IPS-20b (cell line): ENCODE measurements around the gene KATNB1.
"Not testable (repeated sequence)": the region's sequence is repeated elsewhere in the genome, so short reads cannot be mapped to it uniquely, and the experiment has no call there.

ENCODE experiments used
- H3K27ac ChIP-seq: one replicate; pipeline ENCODE4 v1.5.1; 2013; ENCODE audit warnings: low read length
- H3K27me3 ChIP-seq: 2 replicates; pipeline ENCODE4 v1.6.1; 2013; ENCODE audit warnings: mild to moderate bottlenecking, low read length, inconsistent platforms; ENCODE audit not compliant: insufficient read depth
- H3K36me3 ChIP-seq: 2 replicates; pipeline ENCODE4 v1.6.1; 2013; ENCODE audit warnings: low read depth, mild to moderate bottlenecking, inconsistent platforms, low read length, moderate library complexity; ENCODE audit not compliant: insufficient read depth
- H3K4me1 ChIP-seq: 2 replicates; pipeline ENCODE4 v1.6.1; 2013; ENCODE audit warnings: mild to moderate bottlenecking, control low read depth, inconsistent platforms, low read length, moderate library complexity; ENCODE audit not compliant: insufficient read depth
- H3K4me3 ChIP-seq: 2 replicates; pipeline ENCODE4 v1.5.1; 2013; ENCODE audit warnings: mild to moderate bottlenecking, low read length, inconsistent platforms
- H3K9ac ChIP-seq: 2 replicates; pipeline ENCODE4 v1.6.1; 2013; ENCODE audit warnings: low read depth, mild to moderate bottlenecking, inconsistent platforms, low read length, moderate library complexity
- H3K9me3 ChIP-seq: 2 replicates; pipeline ENCODE4 v1.6.1; 2013; ENCODE audit warnings: mild to moderate bottlenecking, low read depth, low read length, inconsistent platforms; ENCODE audit not compliant: insufficient read depth

Gene KATNB1

GRCh38 chr16:57785385-57785784, 49.8 kb downstream of the KATNB1 start:
- H3K36me3 ChIP-seq: no peaks in the 10 kb centered on the region
- H3K27ac ChIP-seq: no peak overlapping the region
- H3K9me3 ChIP-seq: no peaks in the 10 kb centered on the region
- no peaks in the 10 kb centered on the region for H3K27me3 ChIP-seq
- H3K4me3 ChIP-seq: no peak overlapping the region
- H3K4me1 ChIP-seq: peaks cover 3% of the 10 kb centered on the region; the same call in 1 of the 2 replicates
- no peak overlapping the region for H3K9ac ChIP-seq

- Histone ChIP-seq H3K4me1 (peaks cover 3% of the 10 kb centered on the region; the same call in 1 of the 2 replicates), H3K27ac (no peak overlapping the region), H3K27me3 (no peaks in the 10 kb centered on the region), H3K9me3 (no peaks in the 10 kb centered on the region), H3K4me3 (no peak overlapping the region), H3K9ac (no peak overlapping the region), H3K36me3 (no peaks in the 10 kb centered on the region)
These were observed 50.4 kb downstream of the KATNB1 start for GRCh38 chr16:57785924-57786323.

GRCh38 chr16:57786632-57787518, 51.3 kb downstream of the KATNB1 start:
- Histone ChIP-seq H3K9me3 (no peaks in the 10 kb centered on the region), H3K9ac (no peak overlapping the region), H3K4me1 (peaks cover 3% of the 10 kb centered on the region; the same call in 1 of the 2 replicates), H3K27ac (no peak overlapping the region), H3K27me3 (no peaks in the 10 kb centered on the region), H3K4me3 (no peak overlapping the region), H3K36me3 (no peaks in the 10 kb centered on the region)

GRCh38 chr16:57787519-57787905, 51.9 kb downstream of the KATNB1 start:
- Histone ChIP-seq H3K4me3 (no peak overlapping the region), H3K27me3 (no peaks in the 10 kb centered on the region), H3K27ac (no peak overlapping the region), H3K9me3 (no peaks in the 10 kb centered on the region), H3K36me3 (no peaks in the 10 kb centered on the region), H3K9ac (no peak overlapping the region), H3K4me1 (peaks cover 3% of the 10 kb centered on the region; the same call in 1 of the 2 replicates)

GRCh38 chr16:57788252-57788841, 52.8 kb downstream of the KATNB1 start:
- no peaks in the 10 kb centered on the region for H3K27me3 ChIP-seq
- H3K4me1 ChIP-seq: no peaks in the 10 kb centered on the region
- no peaks in the 10 kb centered on the region for H3K9me3 ChIP-seq
- no peak overlapping the region for H3K27ac ChIP-seq
- H3K36me3 ChIP-seq: no peaks in the 10 kb centered on the region
- no peak overlapping the region for H3K4me3 ChIP-seq
- no peak overlapping the region for H3K9ac ChIP-seq

- Histone ChIP-seq H3K27me3 (no peaks in the 10 kb centered on the region), H3K9ac (no peak overlapping the region), H3K4me3 (no peak overlapping the region), H3K9me3 (no peaks in the 10 kb centered on the region), H3K36me3 (no peaks in the 10 kb centered on the region), H3K27ac (no peak overlapping the region), H3K4me1 (no peaks in the 10 kb centered on the region)
These were observed 53.4 kb downstream of the KATNB1 start for GRCh38 chr16:57788951-57789350.

DNA sequence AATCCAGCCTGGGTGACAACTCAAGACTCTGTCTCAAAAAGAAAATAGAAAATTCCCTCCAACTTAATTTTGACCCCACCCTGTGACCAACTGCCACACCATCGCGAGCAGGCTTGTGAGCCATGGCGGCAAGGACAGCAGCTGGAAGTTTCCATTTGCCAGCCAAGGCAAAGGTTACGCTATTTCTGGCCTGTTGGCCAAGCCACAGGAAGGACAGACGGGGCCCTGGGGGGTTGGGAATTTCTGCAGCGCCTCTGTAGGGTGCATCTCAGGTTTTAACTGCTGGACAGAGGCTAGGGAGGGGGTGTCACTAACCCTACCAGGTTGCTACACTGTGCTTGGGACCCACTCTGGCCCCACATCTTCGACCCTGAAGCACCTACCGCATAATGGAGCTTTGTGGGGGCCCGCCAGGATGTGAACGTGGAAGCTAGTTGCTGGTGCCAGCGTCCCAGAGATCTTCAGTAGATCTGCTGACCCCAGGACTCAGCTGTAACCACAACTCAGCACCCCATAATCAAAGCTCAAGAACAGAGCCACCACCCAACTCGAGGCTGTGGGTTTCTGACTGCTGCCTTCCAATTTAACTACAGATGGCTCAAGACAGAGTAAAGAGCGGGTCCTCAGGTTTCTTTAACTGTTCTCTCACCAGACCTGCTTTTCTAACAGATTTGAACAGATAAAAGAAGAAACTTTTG, 55.8 kb downstream of the KATNB1 start:
- no peak overlapping the region for H3K27ac ChIP-seq
- H3K9me3 ChIP-seq: no peaks in the 10 kb centered on the region
- H3K36me3 ChIP-seq: no peaks in the 10 kb centered on the region
- no peaks in the 10 kb centered on the region for H3K27me3 ChIP-seq
- no peak overlapping the region for H3K9ac ChIP-seq
- no peak overlapping the region for H3K4me3 ChIP-seq
- H3K4me1 ChIP-seq: no peaks in the 10 kb centered on the region

GRCh38 chr16:57791893-57792461, 56.4 kb downstream of the KATNB1 start:
- no peak overlapping the region for H3K27ac ChIP-seq
- H3K27me3 ChIP-seq: no peaks in the 10 kb centered on the region; the same call in 1 of the 2 replicates
- H3K9me3 ChIP-seq: no peaks in the 10 kb centered on the region
- no peak overlapping the region for H3K4me3 ChIP-seq
- no peak overlapping the region for H3K9ac ChIP-seq
- H3K4me1 ChIP-seq: no peaks in the 10 kb centered on the region
- H3K36me3 ChIP-seq: no peaks in the 10 kb centered on the region

GRCh38 chr16:57794849-57795430, 59.4 kb downstream of the KATNB1 start:
- H3K4me1 ChIP-seq: peaks cover 10% of the 10 kb centered on the region
- no peak overlapping the region for H3K27ac ChIP-seq
- no peaks in the 10 kb centered on the region for H3K9me3 ChIP-seq
- no peak overlapping the region for H3K9ac ChIP-seq
- H3K4me3 ChIP-seq: no peak overlapping the region
- peaks cover 16% of the 10 kb centered on the region; the same call in 1 of the 2 replicates for H3K27me3 ChIP-seq
- no peaks in the 10 kb centered on the region for H3K36me3 ChIP-seq

DNA sequence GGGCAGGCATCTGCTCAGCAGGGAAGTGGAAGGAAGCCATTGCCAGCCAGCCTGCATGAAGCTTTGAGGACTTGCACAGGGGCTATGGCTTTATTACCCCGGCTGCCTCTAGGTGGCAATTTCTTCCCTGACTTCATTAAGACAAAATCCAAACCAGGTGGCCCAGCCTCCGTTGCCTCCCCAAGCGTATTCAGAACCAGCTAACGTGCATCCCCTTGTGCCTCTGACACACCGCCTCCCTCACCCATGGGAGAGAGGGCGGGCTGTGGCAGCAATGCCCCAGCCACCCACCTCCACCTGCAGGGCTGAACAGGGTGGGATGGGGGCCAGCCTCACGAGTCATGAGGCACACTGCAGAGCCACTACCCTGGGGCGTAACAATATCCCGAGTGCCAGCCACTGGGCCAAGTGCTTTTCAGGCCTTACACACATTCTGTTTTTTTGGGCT, 59.9 kb downstream of the KATNB1 start:
- Histone ChIP-seq H3K4me3 (no peak overlapping the region), H3K4me1 (peaks cover 10% of the 10 kb centered on the region), H3K9ac (no peak overlapping the region), H3K36me3 (no peaks in the 10 kb centered on the region), H3K27ac (no peak overlapping the region), H3K27me3 (peaks cover 21% of the 10 kb centered on the region), H3K9me3 (no peaks in the 10 kb centered on the region)

- not testable (repeated sequence) for H3K4me3 ChIP-seq, H3K36me3 ChIP-seq, H3K27ac ChIP-seq, H3K9me3 ChIP-seq, H3K9ac ChIP-seq
- Histone ChIP-seq H3K4me1 (peaks cover 15% of the 10 kb centered on the region), H3K27me3 (peaks cover 27% of the 10 kb centered on the region)
These were observed 60.4 kb downstream of the KATNB1 start for GRCh38 chr16:57796014-57796413.
